ENCODE results near the gene SSTR5.

SSTR5 gene

DNA sequence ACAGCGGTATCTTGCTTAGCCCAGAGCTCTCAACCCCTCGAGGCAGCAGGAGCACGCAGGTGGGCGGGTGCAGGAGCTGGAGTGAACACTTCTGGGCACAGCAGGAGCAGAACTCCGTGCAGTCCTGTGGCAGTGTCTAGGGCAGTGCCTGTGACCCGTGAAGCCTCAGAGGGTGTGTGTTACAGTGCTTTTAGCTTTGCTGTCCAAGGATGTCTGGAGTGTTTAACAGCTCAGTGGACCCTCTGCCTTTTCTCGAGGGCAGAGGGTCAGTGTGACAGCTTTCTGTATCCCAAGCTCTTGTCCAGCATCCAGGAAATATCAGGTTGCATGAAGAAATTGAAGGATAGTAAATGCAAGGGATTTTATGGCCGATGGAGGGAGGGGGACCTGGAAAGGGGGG, 16.4 kb upstream of the SSTR5 start:
- DNase-seq, result no peak

DNA sequence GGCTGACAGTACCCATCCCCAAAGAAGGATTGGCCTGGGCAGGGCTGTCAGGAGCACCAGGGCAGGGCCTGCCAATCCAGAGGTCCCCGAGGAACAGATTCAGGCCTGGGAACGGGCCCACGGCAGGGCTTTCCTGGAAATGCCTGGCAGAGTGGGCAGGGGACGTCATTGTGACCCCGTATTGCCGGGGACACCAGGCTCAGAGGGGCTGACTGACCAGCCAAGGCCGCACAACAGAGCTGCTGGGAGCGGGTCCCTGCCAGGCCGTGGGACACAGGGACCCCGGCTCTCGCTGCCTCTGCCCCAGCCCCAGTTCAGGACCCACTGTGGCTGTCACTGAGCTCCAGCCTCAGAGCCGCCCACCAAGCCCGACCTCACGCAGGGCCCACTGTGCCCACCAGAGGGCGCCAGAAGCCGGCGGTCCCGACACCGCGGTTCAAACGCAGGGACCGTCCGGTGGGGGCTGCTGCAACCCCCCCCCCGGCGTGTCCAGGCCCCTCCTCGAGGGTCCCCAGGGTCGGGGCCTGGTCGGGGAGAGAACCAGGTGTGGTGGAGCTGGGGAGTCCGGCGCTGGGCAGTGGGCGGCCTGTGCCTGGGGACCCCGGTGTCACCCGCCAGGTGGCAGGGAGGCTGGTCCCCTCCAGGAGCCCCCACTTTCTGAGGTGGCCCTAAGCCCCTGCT, 15.2 kb upstream of the SSTR5 start:
- no peak for DNase-seq

DNA sequence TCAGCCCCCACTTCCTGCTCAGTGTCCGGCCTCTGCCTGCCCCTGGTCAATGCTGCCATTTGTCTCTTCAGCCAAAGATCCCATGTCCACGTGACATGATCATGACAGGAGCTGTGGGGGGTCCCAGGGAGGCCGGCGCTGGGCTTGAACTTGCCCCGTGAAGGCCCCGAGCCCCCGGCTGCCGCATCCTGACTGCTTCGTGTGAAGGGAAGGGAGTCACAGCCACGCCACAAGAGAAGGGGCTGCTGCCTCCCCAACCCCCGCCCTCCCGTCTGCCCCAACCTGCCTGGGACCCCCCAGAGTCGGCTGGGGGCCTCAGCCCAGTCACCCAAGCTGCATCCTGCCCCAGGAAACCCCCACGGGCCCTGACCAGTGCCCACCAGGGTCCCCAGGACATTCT, 14.3 kb upstream of the SSTR5 start:
- no peak for DNase-seq

DNA sequence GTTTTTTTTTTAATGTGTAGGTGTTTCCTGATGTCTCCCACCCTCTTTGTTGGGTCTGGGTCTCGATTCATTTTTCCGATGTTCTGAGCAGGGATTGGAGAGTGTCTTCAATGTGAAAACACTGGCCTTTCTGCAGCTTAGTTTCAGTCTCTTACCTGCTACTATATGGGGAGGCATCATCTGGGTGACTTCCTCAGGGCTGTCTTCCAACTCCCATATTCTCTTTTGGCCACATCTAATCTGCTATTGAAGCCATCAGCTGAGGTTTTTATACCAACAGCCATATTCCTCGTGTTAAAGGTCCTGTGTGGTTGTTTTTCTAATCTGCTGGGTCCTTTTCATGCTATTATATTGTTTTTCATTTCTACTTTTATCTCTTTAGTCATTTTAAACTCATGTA, 13.2 kb upstream of the SSTR5 start:
- DNase-seq, result no peak

DNA sequence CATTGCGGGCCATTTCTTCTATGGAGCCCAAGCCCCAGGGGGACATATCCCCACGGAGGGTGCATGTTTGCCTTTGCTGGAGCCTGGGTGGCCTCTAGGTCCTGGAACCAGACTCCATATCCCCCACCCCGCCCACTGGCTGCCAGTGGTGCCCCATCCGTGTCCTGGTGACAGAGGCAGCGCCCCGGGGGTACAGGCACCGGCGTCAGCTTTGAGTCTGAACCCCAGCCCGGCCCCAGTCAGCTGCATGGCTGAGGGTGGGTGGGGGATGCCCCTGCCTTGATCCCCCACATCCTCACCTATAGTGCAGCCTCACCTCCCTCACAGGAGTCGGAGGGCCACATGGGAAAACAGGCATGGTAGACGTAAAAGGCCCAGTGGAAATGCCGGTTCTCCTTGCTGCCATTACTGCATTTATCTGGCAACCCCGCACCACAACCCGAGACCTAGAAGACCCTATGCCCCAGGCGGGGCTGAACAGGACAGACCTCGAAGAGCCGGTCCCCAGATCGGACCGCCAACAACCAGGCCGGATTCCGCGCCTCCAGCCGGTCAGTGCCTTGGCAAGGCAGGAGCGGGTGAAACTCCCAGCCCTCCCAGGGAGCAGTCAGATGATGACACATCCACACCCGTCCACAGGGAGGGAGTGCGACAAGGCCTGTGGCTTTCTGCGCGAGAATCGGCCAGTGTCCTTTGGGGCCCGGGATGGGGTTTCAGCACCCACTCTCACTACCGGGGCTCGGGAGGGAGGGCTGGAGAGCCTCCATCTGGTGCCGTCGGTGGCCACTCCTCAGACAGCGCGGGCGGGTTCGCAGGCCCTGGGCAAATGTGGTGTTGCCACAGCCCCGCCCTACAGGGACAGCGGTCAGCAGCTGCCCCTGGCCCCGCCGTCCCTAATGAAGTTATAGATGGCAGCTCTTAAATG, 11.9 kb upstream of the SSTR5 start:
- no peak for DNase-seq

DNA sequence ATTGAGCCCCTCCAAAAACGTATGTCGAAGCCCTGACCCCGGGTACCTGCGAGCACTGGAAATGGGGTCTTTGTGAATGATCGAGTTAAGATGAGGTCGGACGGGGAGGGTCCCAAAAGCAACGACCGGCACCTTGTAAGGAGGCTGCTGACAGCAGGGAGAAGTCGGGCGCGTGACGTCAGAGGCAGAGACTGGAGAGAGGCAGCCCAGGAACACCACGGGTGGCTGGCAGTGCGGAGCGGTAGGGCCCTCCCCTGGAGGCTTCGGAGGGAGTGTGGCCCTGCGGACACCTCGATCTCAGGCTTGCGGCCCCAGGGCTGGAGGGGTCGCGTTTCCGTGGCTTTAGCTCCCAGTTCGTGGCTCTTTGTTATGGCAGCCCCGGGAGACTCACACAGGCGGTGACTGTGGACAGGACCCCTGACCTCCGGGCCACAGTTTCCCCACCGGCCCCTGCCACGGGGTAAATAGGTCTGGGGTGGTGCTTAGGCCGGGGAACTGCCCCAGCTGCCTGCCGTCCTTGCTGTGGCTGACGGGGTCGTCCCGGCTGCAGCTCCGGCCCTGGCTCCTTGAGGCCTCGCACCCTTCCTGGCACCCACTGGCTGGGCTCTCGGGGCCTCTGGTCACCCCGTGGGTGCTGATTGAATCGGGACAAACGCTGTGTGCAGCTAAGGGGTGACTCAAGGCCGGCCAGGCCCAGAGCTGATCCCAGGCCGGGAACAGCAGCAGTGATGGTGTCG, 10.6 kb upstream of the SSTR5 start:
- DNase-seq, result no peak

DNA sequence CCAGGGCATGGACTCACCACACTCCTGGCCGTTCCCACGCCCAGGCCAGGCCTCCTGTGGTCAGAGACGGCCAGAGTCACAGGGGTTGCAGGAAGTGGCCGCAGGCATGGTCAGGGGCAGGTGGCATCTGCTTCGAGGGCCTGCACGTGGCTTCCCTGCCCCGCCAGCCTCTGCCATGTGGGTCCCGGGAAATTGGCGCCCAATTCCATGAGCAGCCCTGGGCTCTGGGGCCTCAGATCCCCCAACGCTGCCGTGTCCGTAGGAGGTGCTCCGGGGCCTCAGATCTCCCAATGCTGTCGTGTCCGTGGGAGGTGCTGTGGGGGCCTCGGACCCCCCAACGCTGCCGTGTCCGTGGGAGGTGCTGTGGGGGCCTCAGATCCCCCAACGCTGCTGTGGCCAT, 9.7 kb upstream of the SSTR5 start:
- DNase-seq, result no peak

DNA sequence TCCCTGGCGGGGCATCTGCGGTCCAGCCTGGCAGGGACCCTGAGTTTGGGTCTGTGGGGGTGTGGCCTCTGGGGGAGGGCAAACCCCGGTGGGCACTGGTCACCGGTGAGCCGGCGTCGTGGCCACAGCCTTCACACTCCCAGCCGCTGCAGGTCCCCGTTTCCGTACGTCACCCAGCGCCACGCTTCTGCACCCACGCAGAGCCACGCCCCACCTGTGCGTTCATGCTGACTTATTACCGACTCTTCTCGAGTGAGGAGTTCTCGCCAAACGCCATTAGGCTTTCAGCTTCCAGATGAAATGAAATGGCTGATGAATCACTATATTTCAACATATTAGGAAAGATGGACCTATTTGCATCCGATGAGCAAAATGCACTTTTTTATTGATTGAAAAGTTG, 8.8 kb upstream of the SSTR5 start:
- DNase-seq, result no peak

DNA sequence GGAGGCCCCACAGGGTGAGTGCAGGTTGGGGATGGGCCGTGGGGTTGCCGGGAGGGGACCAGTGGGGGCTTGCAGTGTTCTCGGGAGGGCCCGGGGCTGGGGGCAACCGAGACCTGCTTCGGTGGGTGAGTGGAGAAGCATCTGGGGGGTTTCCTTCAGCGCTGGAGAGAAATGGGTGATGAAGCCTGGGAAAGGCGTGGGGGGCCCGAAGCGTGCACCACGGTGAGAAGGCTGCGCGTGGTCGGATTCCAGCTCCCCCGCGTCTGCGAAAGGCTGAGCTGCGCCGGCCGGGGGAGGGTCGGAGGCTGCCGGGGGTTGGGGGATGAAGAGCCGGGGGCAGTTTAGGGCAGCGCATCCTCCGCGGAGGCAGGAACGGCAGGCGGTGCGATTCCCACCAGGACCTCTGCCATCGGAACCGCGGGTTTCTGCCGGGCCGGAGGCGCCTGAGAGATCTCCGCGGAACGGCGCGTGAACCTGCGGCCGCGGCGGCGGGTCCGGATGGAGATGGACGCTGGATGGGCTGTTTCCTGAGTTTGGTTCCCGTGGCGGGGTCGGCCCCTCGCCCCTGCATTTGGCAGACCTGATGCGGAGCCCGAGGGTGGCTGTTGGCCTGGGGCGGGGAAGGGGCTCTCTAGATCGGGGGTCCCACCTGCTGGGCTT, 6.9 kb upstream of the SSTR5 start:
- no peak for DNase-seq

DNA sequence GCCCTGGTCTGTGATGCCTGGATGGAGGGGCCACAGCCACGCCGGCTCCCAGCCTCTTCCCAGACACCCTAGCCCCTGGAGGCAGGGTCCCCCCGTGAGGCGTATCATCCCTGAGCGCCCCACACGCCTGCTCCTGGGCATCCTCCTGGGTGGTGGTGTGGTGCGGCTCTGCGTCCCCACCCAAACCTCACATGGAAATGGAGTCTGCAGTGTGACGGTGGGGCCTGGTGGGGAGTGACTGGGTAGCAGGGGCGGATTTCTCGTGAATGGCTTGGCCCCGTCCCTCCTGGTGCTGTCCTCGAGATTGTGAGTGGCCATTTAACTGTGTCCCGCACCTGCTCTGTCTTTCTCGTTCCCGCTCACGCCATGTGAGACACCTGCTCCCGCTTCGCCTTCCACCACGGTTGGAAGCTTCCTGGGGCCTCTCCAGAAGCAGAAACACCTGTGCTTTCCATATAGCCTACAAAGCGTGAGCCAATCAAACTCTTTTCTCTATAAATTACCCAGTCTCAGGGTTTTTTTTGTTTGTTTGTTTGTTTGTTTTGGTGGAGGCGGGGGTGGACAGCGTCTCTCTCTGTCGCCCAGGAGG, 5.9 kb upstream of the SSTR5 start:
- no peak for DNase-seq

DNA sequence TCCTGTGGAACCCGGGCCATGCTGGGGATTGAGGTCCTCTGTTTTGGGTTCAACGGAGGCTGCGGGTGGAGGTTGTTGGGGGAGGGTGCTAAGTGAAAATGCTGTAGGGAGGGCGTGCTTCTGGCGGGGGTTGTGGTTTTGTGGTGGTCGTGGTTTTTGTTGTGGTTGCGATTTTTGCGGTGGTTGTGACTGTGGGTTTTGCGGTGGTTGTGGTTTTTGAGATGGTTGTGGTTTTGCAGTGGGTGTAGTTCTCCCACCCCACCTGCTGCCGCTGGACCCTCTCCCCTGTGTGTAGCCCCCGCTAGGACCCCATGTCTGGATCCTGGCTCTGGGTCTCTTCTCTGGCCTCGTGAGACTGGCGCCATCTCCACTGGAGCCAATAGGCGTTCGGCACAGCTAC, 4.9 kb upstream of the SSTR5 start:
- DNase-seq, result no peak

DNA sequence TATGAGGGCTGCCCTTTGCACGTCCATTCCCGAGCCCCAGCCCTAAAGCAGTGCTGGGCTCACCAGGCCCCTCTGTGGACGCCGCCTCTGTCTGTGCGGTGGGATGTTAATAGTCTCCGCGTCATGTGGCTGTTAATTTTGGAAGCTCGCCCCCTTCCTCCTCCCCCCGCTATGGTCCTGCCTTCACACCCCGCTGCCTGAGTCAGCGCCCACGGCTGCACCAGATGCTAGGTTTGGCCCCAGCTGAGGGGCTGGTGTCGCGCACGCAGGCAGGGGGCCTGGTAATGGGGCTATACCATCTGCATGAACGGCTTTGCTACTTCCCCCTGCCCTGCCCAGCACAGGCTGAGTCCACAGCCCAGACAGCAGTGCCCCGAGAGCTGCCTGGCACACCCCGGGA, 4.1 kb upstream of the SSTR5 start:
- no peak for DNase-seq

DNA sequence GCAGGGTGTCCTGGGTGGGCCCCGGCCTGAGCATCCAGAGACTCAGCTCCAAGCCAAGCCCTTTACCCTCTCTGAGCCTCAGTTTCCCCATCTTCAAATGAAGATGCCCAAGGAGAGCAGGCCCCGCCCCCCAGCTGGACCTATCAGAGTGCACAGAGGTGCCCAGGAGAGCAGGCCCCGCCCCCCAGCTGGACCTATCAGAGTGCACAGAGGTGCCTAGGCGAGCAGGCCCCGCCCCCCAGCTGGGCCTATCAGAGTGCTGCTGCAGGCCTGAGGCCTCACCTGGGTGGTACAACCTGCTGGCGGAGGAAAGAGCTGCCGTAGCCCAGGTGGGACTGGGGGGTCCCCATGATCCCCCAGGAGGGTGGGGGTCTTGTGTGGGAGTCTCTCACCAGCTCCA, 3.4 kb upstream of the SSTR5 start:
- no peak for DNase-seq

DNA sequence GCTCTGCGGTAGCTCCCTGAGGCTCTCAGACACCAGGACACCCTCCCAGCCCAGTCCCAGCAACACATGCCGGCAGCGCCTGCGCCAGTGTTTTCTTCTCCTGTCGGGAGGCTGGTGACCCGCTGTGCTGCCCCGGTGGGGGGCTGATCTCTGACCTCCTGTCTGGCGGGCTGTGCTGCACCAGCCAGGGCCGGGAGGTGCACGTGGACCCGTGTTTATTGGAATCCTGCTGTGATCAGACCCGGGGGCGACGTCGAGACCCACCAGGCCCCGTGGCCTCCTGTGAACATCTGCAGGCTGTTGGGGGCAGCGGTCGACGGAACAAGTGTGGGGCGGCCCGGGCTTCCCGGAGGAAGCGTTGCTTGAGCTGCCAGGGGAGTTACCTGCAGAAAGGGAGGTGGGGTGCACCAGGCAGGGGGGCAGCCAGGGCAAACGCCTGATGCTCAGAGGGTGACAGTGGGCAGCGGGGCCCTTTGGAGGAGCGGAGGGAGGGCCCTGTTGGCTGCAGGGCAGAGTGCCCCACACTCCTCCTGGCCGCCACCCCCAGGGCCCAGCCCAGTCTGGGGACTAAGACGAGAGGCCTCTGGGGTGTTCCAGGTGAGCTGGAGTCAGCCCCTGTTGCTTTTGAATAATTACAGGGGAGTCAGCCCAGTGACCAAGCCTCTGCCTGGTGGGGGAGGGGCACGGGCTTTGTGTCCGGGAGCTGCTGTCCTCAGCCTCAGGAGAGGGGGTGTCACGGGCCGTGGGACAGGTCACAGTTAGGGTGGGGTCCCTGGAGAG, 2.3 kb upstream of the SSTR5 start:
- no peak for DNase-seq

DNA sequence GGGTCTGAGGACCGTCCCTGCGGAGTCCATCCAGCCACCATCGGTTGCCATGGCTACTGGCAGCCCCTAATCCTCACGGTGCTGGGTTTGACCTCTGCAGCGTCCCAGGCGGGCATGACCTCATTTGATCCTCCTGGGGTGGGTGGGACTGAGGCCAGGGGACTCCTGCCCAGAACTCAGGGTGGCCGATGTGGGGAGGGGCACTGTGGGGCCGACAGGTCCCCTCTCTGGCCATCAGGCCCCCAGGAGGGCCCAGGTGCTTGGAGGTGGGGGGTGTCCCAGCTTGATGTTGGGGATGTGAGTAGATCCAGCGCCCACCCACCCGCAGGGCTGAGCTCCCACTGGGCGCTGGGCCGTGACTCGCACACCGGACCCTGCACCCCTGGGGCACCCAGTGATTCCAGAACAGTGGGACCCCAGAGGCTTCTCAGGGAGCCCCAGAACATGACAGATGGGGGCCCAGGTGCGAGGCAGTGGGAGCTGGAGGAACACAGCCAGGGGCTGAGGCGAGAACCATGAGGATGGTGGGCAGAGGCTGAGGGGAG, 1.6 kb upstream of the SSTR5 start:
- no peak for DNase-seq

DNA sequence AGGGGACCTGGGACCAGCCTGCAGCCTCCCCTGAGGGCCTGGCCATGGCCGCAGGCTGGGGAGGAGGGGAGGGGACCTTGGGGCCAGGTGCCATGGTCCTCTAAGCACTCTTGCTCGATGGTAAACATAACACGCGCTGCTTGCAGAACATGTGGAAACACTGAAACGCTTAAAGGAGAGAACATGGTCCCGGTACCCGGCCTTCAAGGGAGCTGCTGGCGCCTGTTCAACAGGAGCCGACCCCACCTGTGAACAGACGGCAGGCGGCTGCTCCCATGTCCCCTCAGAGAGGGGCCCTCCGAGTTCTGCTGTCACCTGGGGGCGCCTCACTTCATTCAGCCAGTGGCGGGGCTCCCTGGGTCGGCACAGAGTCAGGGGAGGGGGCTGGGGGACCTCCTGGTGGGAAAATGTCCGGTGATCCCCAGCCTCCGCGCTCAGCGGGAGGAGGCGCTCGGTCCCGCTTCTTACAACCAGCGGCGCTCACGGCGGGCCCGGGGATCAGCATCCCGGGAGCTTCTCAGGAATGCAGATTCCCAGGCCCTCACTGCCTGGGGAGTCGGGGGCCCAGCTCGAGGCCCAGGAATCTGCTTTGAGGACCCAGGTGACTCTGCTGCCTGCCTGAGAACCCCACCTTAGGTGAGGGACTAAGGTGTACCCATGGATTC, 854 bp upstream of the SSTR5 start:
- no peak for DNase-seq

DNA sequence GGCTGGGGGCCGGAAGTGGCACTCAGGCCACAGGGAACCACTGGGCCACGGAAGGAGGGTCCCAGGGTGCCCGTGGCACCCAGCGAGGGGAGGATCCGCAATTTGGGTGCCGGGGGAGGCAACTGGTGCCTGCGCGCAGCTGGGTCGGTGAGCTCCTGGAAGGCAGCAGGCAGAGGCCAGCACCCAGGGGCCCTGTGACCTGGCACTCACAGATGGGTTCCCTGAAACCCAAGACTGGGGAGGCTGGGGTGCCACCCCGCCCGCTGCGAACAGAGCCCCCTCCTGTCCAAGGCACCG, 663 bp downstream of the SSTR5 start:
- no peak for DNase-seq

DNA sequence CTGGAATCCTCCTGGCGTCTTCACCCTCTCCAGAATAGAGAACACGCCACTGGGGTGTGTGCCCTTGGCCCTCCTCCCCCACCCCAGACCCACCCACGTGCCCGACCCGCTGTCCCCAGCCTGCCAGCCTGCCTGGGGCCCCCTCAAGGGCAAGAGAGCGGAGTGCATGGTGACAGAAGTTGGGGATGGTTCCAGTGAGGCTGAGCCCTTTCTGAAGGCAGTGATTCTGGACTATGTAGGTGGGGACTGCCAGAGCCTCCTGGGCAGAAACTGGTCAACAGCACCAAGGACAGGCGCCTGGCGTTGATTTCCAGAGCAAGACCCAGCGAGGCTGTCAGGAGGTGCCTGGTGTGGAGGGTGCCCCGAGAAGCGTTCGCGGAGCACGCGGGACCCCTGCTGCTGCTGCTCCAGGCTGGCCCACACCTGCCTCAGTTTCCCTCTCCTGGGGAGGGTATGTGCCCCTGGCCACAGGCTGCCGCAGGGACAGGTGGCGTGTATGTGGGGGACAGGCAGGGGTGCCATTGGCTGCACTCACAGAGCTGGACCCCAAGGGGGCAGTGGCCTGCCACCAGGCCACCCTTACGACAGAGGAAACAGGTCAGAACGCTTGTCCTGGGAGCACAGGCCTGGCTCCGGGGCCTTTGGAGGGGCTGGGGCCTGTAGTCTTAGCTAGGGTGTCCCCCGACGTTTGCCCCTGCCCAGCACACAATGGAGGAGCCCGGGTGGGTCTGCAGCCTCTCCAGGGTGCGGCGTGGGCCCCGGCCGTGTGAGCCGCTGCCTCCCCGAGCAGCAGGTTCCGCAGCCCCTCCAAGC, 1.2 kb downstream of the SSTR5 start:
- DNase-seq, result no peak

DNA sequence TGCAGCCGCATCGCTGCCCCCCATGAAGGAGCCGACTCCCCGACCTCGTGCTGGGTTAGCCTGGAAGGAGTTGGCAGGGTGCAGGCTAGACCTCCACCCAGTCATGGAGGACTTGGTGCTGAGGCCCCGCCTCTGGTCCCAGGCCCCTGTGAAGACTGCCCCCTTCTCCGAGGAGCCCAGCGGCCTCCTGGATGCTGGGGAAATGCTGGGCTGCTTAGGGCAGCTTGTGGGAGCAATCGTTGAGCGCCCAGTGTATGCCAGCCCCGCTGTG, 1.8 kb downstream of the SSTR5 start:
- no peak for DNase-seq

DNA sequence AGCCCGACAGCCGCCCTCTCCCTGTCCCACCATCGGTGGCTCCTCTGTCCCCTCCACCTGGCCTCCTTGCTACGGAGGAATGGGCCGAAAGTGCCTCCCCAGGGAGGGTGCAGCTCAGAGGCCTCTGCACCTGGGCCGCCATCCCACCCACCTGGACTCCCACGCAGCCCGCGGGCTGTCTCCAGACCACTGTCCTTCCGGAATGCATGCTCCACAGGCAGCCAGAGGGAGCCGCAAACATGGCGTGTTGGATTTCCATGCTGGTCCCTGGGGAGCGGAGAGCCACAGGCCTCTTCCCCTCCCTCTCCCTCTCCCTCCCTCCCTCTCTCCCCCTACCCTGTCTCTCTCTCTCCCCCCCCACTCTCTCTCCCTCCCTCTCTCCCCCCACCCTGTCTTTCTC, 3.0 kb downstream of the SSTR5 start:
- no peak for DNase-seq
